Activated CD4-positive, alpha-beta T cell treated with anti-CD3 and anti-CD28 coated beads, Interleukin-2, amount 50 U/mL, for 24 hours (primary cell): ENCODE results near the gene ZCCHC14.
"Not testable (repeated sequence)": the region's sequence is repeated elsewhere in the genome, so short reads cannot be mapped to it uniquely, and the experiment has no call there.

Experiments
- DNase-seq, 2 donors: peaks; one replicate each; pipeline ENCODE4 v3.0.0-alpha.2; 2020; ENCODE audit warnings: low read depth in 1 of 2, low spot score in 1 of 2

The ZCCHC14 gene

DNA sequence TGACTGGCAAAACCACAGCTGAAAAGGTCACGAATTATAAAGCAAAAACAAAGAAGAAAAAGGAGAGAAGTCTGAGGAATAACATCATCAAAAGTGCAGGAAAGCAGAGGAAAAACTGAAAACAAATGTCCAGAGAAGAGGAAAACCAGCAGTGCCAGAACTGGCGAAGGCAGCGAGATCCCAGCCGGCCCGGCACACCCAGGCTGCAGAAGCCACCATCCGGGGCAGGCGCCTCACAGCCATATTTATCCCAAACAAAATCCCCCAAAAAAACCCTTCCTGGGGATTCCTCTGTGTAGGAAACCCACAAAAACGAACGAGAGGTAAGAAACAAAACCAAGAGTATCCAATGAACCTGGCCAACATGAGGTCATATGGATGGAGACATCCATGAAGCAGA lies 10.6 kb downstream of the ZCCHC14 start:
- no peak for DNase-seq

DNA sequence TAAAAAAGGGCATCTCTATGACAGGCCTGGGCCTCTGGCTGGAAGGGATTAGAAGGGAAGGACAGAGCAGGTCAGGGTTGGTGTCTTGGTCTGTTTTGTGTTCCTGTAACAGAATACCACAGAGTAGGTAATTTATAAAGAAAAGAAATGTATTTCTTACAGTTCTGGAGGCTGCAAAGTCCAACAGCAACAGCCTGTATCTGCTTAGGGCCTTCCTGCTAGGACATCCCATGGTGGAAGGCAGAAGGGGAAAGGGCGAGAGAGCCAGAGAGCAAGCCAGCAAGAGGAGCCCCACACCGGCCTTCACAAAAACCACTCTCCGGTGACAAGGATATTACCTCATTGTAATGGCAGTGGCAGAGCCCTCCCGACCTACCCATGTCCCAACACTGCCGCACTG lies 11.1 kb downstream of the ZCCHC14 start:
- not testable (repeated sequence) for DNase-seq

DNA sequence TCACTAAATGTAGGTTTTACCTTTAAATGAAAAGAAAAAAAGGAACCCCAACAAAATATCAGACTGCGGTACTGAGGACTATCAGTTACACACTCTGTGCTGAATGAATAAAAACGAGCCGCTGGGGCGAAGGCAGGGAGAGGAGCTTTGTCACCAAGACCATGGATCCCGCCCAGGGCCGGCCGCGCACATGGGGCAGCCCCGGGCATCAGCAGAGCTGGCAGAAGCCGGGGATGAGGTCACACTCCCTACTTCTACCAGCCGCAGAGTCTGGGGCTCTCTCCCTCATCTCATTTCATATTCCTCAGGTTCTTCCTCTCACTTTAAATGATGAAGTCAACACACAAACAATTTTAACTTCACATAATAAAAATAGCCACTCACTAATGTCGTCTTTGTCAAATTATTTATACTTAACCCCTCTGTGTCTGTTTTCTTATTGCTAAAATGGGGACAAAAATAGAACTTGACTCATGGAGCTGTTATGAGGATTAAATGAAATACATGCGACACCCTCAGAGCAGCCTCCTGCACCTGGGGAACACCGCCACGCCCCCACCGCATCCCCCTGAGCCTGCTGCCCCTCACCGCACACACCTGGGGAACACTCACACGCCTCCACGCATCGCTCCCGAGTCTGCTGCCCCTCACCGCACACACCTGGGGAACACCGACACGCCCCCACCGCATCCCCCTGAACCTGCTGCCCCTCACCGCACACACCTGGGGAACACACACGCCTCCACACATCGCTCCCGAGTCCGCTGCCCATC lies 15.4 kb downstream of the ZCCHC14 start:
- DNase-seq: not testable (repeated sequence)

DNA sequence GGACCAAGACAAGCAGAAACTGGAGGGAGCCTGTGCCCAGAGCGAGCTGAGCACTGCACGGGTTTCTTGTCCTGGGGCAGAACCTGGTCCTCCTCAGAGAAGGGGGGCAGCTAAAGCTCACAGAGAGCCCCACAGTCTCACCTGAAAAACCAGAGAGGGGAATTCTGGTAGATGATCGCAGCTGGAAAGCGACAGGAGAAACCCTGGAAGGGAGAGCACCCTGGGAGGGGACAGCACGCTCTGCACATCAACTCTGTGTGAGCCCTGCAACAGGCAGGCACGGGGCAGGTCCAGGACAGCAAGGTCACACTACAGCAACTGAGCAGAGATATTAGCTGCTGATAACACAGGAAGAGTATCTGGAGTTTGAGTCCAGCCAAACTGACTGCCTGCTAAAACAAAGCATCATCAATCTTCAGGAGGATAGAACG lies 18.2 kb downstream of the ZCCHC14 start:
- no peak for DNase-seq

DNA sequence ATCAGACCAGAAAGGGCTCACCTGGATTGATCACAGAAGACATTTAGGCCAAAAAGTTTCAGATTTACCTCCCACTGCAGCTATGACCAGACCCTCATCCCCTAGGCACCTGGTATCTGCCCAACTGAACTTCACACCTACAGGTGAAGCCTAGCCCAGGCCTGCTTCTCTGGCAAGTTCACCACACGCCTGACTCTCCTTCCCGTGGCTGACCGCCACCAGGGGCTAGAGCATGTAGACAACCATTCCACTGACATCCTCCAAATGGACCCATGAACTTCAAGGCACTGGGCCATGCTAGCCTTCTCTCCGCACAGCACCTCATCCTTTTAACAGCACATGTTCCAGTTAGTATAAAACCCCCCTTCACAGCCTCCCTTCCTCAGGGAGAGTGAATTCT lies 18.8 kb downstream of the ZCCHC14 start:
- no peak for DNase-seq

DNA sequence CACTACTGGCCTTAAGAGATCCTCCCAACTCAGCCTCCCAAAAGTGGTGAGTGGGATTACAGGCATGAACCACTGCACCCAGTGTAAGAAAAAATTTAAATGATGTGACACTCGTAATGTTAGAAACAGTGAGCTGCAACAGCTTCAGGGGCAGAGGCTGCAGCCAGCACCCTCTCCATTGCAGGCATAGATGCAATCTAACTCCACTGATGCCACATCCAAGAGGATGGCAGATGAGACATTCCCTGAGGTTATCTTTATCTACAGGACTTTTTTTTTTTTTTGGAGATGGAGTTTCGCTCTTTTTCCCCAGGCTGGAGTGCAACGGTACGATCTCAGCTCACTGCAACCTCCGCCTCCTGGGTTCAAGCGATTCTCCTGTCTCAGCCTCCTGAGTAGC lies 19.9 kb downstream of the ZCCHC14 start:
- DNase-seq: no peak

DNA sequence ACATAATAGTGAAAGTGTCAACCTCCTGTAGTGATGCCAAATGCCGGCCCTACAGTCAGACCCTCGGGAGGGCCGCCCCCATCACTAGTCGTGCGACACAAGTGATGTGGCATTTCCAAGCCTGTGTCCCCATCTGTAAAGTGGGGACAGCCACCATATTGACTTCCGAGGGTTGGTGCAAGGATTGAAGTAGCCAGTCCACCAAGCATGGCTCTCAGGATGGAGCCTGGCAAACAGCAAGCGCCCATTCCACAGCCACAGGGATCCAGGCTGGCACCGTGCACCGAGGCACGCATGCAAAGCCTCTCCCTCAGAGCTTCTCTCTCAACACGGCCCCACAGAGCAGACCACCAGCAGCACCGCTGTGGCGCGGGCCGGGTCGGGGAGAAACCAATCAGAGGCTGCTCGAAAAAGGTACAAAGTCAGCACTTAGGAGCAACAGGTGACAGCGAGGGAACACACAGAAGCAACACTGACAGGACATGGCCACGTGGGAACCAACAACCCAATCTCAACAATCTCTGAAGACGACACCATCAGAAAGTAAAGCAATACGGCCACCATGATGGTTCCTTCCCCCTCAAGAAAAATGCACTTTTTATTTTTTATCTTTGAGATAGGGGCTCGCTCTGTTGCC lies 20.6 kb downstream of the ZCCHC14 start:
- DNase-seq: no peak

DNA sequence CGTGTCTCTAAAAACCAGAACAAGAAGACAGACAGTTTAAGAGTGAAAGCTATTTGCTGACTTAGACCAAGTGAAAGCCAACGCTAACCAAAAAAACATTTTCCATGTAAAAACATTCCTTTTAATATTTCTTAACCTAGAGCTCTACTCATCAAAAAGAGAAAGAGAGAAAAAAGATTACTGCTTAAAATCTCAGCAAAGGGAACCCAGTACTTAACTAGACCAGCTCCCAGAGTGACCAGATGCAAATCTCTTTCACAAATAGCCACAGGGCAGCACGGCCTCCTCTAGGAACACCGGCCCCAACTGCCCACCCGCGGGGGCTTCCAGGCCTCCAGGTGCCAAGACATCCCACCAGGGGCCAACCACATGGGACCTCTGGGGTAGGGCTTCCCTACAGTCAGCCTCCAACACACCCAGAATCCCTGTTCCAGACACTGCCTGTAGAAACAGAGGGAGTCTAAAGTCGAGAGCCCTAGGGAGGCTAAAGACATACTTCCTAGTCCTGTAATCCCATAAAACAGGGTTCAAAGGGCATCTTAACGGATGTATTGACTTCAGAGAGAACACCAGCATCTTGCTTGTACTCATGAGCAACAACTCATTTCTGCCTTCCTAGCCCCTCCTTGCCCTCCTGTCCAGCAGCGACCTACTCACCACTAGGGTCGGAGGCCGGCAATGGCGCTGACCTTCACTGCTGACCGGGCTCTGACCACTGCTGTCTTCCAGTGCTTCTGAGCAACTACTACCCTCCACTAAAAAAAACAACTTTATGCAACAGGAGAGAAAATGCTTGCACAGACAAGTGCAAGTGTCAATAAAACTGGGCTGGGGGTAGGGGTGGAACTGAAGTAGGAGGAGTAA lies 21.3 kb downstream of the ZCCHC14 start:
- DNase-seq: no peak

DNA sequence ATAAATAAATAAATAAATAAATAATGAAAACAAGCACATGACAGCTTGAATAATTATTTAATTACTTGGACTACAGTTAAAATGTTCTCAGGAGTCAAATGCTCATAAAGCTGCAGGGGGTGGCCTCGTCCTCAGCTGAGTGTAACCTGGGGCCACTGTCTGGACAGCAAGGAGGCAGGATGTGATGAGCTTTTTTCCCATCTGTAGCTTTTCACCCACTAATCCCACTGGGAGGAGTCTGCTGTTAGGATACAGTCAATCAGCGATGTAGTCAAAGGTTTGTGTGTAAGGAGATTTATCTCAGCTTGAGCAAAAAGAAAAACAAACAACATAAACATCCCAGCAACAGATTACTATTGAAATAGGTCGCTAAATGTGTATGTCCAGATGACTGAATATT lies 22.5 kb downstream of the ZCCHC14 start:
- no peak for DNase-seq

DNA sequence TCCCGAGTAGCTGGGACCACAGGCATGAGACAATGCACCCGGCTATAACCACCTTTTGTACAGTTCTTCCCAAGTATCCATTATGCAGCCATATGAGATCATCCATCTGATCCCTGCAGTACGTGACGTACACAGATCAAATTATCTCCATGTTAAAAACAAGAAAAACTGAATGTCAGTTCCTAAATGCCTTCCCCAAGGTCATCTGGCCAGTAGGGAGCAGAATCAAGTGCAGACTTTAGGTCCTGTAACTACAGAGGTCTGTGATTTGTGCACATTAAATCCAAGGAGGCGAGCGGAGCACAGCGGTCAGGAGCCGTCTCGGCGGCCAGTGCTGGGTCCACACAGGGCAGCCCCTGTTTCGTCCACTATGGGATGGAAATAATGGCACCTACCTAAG lies 23.7 kb downstream of the ZCCHC14 start:
- no peak for DNase-seq

DNA sequence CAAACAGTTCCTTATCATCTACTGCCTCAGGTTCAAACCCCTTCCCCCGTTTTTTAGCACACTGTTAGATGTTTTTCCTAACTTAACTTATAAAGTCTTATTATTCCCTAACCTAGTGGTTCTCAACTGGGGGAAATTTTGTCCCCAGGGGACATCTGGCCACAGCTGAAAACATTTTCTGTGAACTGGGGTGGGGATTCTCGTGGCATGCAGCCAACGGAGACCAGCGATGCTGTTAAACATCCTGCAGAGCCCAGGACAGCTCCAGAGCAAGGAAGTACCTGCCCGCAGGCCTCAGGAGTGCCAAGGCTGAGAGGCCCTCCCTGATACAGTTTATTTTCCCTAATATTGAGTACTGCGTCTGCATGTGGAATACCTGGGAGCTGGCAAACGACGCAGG lies 24.3 kb downstream of the ZCCHC14 start:
- DNase-seq: no peak

DNA sequence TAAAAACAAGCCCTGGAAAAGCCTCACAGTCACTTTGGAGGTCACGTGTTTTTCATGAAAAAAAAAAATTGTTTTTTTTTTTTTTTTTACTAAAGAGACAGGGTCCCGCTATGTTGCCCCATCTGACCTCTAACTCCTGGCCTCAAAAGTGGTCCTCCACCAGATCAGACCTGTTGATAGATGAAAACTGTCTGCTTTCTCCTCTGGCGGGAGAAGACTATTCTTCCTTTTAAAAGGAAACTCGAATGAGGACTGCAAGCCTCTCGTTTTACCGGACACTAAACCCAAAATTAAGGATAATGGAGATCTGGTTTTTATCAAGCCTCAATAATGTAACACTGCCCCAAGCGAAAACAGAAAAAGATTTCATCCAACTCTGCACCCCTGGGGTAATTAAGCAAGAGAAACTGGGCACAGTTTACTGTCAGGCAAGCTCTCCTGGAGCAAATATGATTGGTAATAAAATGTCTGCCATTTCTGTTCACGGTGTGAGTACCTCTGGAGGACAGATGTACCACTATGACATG lies 25.8 kb downstream of the ZCCHC14 start:
- no peak for DNase-seq

DNA sequence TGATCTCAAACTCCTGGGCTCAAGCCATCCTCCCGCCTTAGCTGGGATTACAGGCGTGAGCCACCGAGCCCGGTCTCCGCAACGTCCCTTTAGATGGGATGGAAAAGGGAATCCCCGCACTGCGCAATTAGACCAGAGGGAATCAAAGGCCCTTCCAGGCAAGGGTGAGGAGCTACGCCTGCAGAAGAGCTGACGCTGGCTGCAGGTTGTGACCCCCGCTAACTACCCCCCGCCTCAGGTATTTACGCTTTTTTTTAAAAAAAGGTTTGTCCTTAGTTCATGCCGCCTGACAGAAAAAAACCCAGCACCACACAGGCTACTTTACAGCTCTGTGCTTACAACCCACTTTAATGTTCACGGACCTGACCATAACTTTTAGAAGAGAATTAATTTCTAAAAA lies 26.9 kb downstream of the ZCCHC14 start:
- no peak for DNase-seq

DNA sequence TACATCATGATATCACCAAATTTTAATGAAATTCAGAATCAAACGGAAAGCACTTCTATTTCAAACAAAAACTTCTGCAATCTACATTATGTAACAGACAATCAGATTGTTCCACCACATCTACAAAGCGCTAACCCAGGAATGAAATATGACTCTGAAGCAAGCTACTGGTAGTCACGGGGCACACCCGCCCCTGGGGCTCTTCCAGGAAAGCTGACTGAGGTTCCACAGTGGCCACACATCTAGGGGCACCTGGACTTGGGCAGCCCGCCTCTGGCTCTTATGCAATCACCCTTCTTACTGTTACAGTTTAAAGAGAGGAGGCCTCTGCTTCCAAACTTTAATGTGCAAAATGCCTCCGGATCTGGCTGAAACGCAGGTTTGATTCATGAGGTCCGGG lies 27.5 kb downstream of the ZCCHC14 start:
- no peak for DNase-seq

DNA sequence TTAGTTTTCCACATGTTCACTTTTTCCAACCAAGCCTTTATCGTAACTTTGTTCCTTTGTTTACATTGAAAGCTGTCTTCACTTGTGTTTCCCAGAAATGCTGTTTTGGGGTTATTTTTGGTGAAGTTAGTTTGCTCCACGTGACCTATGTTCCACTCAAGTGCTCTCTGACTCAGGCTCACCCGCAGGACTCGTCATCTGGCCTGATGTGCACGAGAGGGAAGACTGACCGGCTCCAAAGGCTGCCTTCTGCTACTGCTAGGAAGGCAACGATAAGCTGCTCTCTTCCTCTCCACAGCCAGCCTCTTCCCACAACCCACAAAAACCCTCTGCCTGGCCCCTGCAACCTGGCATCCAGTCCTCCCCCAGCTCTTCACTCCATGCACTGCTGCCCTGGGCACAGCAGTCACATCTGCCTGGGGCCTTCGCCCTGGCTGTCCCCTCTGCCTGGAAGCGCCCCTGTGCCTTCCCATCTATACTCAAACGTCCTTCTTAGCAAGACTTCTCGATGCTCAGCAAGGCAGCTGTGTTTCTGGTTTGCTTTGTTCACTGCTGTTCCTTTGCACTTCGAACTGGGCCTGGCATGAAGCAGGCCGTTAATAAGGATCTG lies 28.0 kb downstream of the ZCCHC14 start:
- DNase-seq: no peak

DNA sequence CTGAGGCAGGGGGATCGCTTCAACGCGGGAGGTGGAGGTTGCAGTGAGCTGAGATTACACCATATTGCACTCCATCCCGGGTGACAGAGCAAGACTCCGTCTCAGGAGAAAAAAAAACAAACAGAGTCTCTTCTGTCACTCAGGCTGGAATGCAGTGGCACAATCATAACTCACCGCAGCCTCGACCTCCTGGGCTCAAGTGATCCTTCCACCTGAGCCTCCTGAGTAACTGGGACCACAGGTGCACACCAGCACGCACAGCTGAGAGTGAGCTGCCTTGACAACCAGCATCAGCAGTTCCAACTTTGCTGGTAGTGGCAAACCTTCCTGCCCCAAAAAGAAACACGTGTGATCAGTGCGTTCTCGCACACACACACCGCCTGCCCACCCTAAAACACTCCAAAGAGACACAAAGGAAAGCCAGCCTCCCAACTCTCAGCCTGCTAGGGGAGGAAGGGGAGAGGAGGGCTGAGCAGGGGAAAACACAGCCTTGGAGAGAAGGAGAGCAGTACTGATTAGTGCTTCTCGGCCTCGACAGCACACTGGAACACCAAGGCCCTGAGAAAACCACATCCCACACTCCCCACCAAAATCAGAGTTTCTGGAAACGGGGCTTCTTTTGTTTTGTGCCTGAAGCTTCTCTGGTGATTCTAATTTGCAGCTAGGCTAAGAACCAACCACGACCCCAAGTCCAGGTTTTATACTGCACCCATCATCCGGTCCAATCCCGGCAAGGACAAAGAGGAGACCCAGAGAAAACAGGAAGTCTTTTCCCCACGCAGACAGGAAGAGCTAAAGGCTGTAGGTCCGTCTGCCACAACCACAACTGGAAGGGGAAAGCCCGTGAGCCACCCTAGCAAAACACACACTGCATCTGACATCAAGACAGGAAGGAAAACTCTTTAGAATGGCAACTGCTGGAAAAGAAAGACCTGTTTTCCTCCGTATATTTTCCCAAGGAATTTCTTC lies 28.8 kb downstream of the ZCCHC14 start:
- DNase-seq: peak in 1 of 2 donors; percentile 32

DNA sequence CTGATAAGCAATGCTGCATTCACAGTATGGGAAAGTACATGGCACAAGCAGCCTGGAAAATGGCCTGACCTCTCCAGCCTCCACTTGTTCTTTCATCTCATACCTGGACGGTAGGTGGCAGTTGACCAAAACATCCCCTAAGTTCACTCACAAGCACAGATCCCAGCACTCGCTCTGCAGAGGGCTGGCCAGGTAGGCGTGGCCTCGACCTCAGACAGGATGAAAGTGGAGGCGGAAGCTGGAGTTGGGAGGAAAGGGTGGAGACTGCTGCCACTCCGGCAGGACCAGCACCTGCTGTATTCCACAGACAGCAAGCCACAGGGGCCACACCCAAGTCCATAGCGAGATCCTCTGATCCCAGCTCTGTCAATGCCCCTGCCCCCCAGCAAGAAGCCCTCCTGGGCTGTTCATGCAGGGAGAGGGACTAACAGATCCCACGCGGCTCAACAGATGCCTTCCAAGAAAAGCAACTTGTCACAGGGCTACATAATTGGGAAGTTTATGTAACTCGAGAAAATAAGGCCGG lies 31.3 kb downstream of the ZCCHC14 start:
- no peak for DNase-seq

DNA sequence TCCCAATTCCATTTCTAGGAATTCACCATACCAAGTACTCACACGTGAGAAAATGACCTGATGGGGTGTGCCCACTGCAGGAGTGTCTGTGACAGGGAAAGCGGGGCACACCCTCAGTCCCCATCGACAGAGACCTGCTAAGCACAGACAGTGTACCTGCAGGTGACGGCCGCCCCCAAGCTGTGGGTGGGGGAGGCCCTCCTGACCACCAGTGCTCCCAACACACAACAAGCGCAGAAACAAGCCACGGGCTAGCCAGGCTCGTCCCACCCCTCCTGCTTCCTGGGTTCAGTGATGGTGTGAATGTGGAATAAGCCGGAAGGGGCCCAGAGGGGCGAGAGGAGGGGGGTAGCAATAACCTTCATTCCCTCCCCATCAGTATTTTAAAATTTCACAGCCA lies 31.9 kb downstream of the ZCCHC14 start:
- DNase-seq: no peak

DNA sequence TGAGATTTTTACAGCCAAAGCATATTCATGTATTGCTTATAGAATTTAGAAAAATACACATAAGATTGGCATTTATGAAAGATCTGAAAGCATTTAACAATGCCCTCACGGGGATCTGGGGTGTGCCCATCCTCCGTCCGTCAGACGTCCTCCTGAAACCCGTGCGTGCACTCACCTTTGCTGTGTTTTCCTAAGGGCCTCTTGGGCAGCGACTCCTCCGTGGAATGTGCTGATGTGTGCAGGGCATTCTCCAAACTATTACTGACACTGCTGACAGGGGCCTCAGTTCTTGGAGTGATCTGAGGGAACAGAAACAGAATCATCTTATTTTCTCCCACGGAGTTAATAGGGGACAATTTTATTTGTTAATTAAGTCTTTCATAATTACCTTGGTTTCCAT lies 33.0 kb downstream of the ZCCHC14 start:
- no peak for DNase-seq

DNA sequence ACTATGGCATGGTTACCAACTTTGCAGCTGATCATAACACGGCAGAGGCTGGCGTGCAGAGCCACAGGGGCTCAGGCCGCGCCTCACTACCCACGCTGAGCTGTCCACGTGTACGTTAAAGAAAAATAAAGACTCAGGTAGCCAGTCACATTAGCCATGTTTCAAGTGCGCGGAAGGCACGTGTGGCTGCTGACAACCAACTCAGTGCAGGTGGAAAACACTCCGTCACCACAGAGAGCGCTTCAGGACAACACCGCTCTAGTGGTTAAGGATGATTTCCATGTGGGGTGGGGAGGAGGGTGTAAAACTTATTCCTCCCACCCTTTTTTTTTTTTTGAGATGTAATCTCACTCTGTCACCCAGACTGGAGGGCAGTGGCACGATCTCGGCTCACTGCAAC lies 33.8 kb downstream of the ZCCHC14 start:
- no peak for DNase-seq
